ENCODE results near the gene MEFV.
A peak's percentile ranks its signal among the peaks of the same experiment; 100 is the strongest.

- TF ChIP-seq CTCF (IDR thresholded peaks at IDR 0.05) (peak; percentile 45), ZFX (IDR thresholded peaks at IDR 0.05; ENCODE audit: borderline replicate concordance) (no peak)
These were observed 8.0 kb upstream of the MEFV start for GRCh38 chr16:3264137-3265036.

Data from 22Rv1 (cell line).